ENCODE data around the gene PARP6.

The PARP6 gene

GRCh38 chr15:72205273-72205672, 67.1 kb downstream of the PARP6 start:
- no peak for TF ChIP-seq CTCF (IDR thresholded peaks at IDR 0.05; ENCODE audit: low read depth, low read length, poor library complexity, severe bottlenecking)
- no peak for TF ChIP-seq EZH2phosphoT487 (IDR thresholded peaks at IDR 0.05; ENCODE audit: borderline replicate concordance, low read length)
- no peaks in the 10 kb centered on the region for H3K9me2 ChIP-seq (replicated peaks; ENCODE audit: control insufficient read depth, low read length)
- H4K20me1 ChIP-seq (ENCODE audit: control insufficient read depth, insufficient read depth, low read depth, low read length), result peaks cover 57% of the 10 kb centered on the region
- no peaks in the 10 kb centered on the region for H3K27me3 ChIP-seq (ENCODE audit: control insufficient read depth, low read length)
- peaks cover 98% of the 10 kb centered on the region for H3K36me3 ChIP-seq (ENCODE audit: control insufficient read depth, low read length)
- H3K79me2 ChIP-seq (ENCODE audit: control insufficient read depth, low read length), result peaks cover 17% of the 10 kb centered on the region
- no peak overlapping the region for H3K4me3 ChIP-seq (ENCODE audit: low read length)
- H3K4me1 ChIP-seq (ENCODE audit: control insufficient read depth, low read length), result 0 out of 2 replicates have a peak, but pooled peaks cover 4% of the 10 kb centered on the region
- H3K4me2 ChIP-seq (ENCODE audit: low read length), result no peak overlapping the region
- no peak overlapping the region for H3K27ac ChIP-seq (ENCODE audit: low read depth, low read length)
- H3F3A ChIP-seq (ENCODE audit: control insufficient read depth, insufficient read depth), result peaks cover 68% of the 10 kb centered on the region
- no peaks in the 10 kb centered on the region for H3K9me3 ChIP-seq (ENCODE audit: control insufficient read depth, insufficient read depth, low read length)

- Histone ChIP-seq H4K20me1 (ENCODE audit: control insufficient read depth, insufficient read depth, low read depth, low read length) (peaks cover 45% of the 10 kb centered on the region), H3K4me1 (ENCODE audit: control insufficient read depth, low read length) (0 out of 2 replicates have a peak, but pooled peaks cover 4% of the 10 kb centered on the region), H3K9me2 (replicated peaks; ENCODE audit: control insufficient read depth, low read length) (no peaks in the 10 kb centered on the region), H3F3A (ENCODE audit: control insufficient read depth, insufficient read depth) (peaks cover 73% of the 10 kb centered on the region), H3K27ac (ENCODE audit: low read depth, low read length) (no peak overlapping the region), H3K27me3 (ENCODE audit: control insufficient read depth, low read length) (no peaks in the 10 kb centered on the region), H3K36me3 (ENCODE audit: control insufficient read depth, low read length) (peaks cover 100% of the 10 kb centered on the region), H3K4me2 (ENCODE audit: low read length) (no peak overlapping the region), H3K9me3 (ENCODE audit: control insufficient read depth, insufficient read depth, low read length) (no peaks in the 10 kb centered on the region), H3K79me2 (ENCODE audit: control insufficient read depth, low read length) (peaks cover 7% of the 10 kb centered on the region), H3K4me3 (ENCODE audit: low read length) (no peak overlapping the region)
- TF ChIP-seq EZH2phosphoT487 (IDR thresholded peaks at IDR 0.05; ENCODE audit: borderline replicate concordance, low read length), result no peak
- no peak for TF ChIP-seq CTCF (IDR thresholded peaks at IDR 0.05; ENCODE audit: low read depth, low read length, poor library complexity, severe bottlenecking)
These were observed 68.9 kb downstream of the PARP6 start for GRCh38 chr15:72203507-72203837.

GRCh38 chr15:72202801-72203506, 69.4 kb downstream of the PARP6 start:
- Histone ChIP-seq H3F3A (ENCODE audit: control insufficient read depth, insufficient read depth) (peaks cover 69% of the 10 kb centered on the region), H3K9me2 (replicated peaks; ENCODE audit: control insufficient read depth, low read length) (no peaks in the 10 kb centered on the region), H3K36me3 (ENCODE audit: control insufficient read depth, low read length) (peaks cover 100% of the 10 kb centered on the region), H3K27ac (ENCODE audit: low read depth, low read length) (no peak overlapping the region), H3K4me3 (ENCODE audit: low read length) (no peak overlapping the region), H4K20me1 (ENCODE audit: control insufficient read depth, insufficient read depth, low read depth, low read length) (peaks cover 40% of the 10 kb centered on the region), H3K4me2 (ENCODE audit: low read length) (no peak overlapping the region), H3K79me2 (ENCODE audit: control insufficient read depth, low read length) (peaks cover 3% of the 10 kb centered on the region; the same call in 1 of the 2 replicates), H3K9me3 (ENCODE audit: control insufficient read depth, insufficient read depth, low read length) (no peaks in the 10 kb centered on the region), H3K27me3 (ENCODE audit: control insufficient read depth, low read length) (no peaks in the 10 kb centered on the region), H3K4me1 (ENCODE audit: control insufficient read depth, low read length) (peaks cover 4% of the 10 kb centered on the region; the same call in 1 of the 2 replicates)
- no peak for TF ChIP-seq CTCF (IDR thresholded peaks at IDR 0.05; ENCODE audit: low read depth, low read length, poor library complexity, severe bottlenecking)
- TF ChIP-seq EZH2phosphoT487 (IDR thresholded peaks at IDR 0.05; ENCODE audit: borderline replicate concordance, low read length), result no peak
